Measurements from ENCODE around the gene SMYD3. TPM values are rescaled to one million over a fixed set of nuclear protein-coding genes. Genes with fewer than 3 reads are reported as not detected.

SMYD3 gene
- total RNA-seq, 1 experiment from 2014 or later, result 25.5 TPM

DNA sequence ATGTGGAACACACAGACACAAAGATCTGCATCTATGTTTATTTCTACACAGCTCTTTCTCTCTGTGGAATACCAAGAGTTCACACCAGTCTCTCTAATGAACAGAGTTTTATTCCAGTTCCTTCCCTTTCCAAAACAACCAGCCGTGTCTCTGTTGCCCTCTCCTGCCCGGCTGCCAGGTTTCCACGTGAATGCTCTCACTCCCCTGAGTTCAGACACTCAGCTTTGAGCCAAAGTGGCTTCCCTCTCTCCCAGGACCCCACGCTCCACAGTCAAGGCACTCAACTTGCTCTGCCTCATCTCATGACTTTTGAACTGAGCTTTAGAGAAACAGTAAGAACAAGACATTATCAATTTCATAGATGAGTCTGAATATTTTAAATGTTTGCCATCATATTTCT is 488.9 kb downstream of the SMYD3 start:
- no CpG with 5 or more reads among the region's 4 CpGs for WGBS (ENCODE audit: extremely low coverage, insufficient read length, low lambda C conversion rate)
- no peaks in the 10 kb centered on the region for H3K79me1 ChIP-seq (ENCODE audit: insufficient read depth, low read depth, low read length, poor library complexity, severe bottlenecking)

More for the DNA sequence above, 488.9 kb downstream of the SMYD3 start:
- no peak overlapping the region for H3K14ac ChIP-seq (ENCODE audit: insufficient read depth, low read length)
- H4K20me1 ChIP-seq (ENCODE audit: control insufficient read depth, insufficient read depth, insufficient read length), result no peaks in the 10 kb centered on the region
- no peak overlapping the region for H3K4me3 Mint-ChIP-seq
- H3K27ac ChIP-seq (ENCODE audit: insufficient read length, low read depth, low read length), result no peak overlapping the region
- no peak for DNase-seq
- H2AK5ac ChIP-seq (ENCODE audit: insufficient read length, low read length), result no peak overlapping the region
- no peaks in the 10 kb centered on the region for H3K4me1 ChIP-seq (ENCODE audit: insufficient read depth, low read length)
- H3K18ac ChIP-seq (ENCODE audit: insufficient read length, low read depth, low read length), result no peak overlapping the region
- H3K27me3 Mint-ChIP-seq (ENCODE audit: low read depth), result no peaks in the 10 kb centered on the region
- H3T11ph ChIP-seq (ENCODE audit: low read length), result no peak overlapping the region
- H3K9me3 Mint-ChIP-seq, result no peaks in the 10 kb centered on the region; a peak in 1 of 5 replicates
- H3K27me3 ChIP-seq (ENCODE audit: insufficient read depth, low read length), result no peaks in the 10 kb centered on the region
- H3K23ac ChIP-seq (ENCODE audit: insufficient read length, low read depth, low read length), result no peak overlapping the region
- peak overlapping the region in 1 of 3 experiments; percentile 36; a peak in 1 of 7 replicates for H3K27ac Mint-ChIP-seq
- H3K56ac ChIP-seq (ENCODE audit: insufficient read length, low read depth, low read length), result no peak overlapping the region
- no peak overlapping the region for H3K4ac ChIP-seq (ENCODE audit: low read depth, low read length)
- H3K9ac ChIP-seq (ENCODE audit: extremely low read depth, insufficient read length, low read length), result no peak overlapping the region
- no peak overlapping the region for H4K5ac ChIP-seq (ENCODE audit: insufficient read length, low read depth, low read length)
- no peaks in the 10 kb centered on the region for H3K23me2 ChIP-seq (ENCODE audit: insufficient read length, low read depth, low read length, poor library complexity, severe bottlenecking)
- TF ChIP-seq CTCF (conservative IDR thresholded peaks at IDR 0.05), result no peak
- no peaks in the 10 kb centered on the region for H3K79me2 ChIP-seq (ENCODE audit: insufficient read depth, low read length)
- no peak overlapping the region for H2BK20ac ChIP-seq (ENCODE audit: low read depth, low read length, poor library complexity, severe bottlenecking)
- no peak overlapping the region for H2BK12ac ChIP-seq (ENCODE audit: insufficient read length, low read depth, low read length)
- no peak overlapping the region for H2BK15ac ChIP-seq (ENCODE audit: low read depth, low read length)
- no peak overlapping the region for H3K4me2 ChIP-seq (ENCODE audit: insufficient read depth, insufficient read length, low read length)
- H2BK5ac ChIP-seq (ENCODE audit: insufficient read length, low read length), result no peak overlapping the region
- no peaks in the 10 kb centered on the region for H3K4me1 Mint-ChIP-seq
- no peak overlapping the region for H4K8ac ChIP-seq (replicated peaks; ENCODE audit: insufficient read length, low read depth, low read length)
- no peak overlapping the region for H4K91ac ChIP-seq (ENCODE audit: insufficient read length, low read depth, low read length)
- no peaks in the 10 kb centered on the region for H3K36me3 Mint-ChIP-seq (ENCODE audit: insufficient read depth in 1 of 3, low read depth in 3 of 3)
- H2AFZ ChIP-seq (ENCODE audit: low read length), result no peak overlapping the region
- no peaks in the 10 kb centered on the region for H3K9me3 ChIP-seq (ENCODE audit: control insufficient read depth, low read depth, low read length)
- no peak overlapping the region for H2BK120ac ChIP-seq (ENCODE audit: low read depth, low read length, poor library complexity, severe bottlenecking)

Measured in H9 (cell line).